Effector memory CD4-positive, alpha-beta T cell (primary cell): ENCODE results near the gene CCDC73.

Experiments used
- DNase-seq, 3 donors: peaks; one replicate each; pipeline ENCODE4 v3.0.0-alpha.2; 2020
- H3K27ac ChIP-seq: 2 replicates; pipeline ENCODE4 v1.7.0; 2013; ENCODE audit warnings: mild to moderate bottlenecking, low read length, moderate library complexity; ENCODE audit not compliant: insufficient read depth, poor library complexity, severe bottlenecking
- H3K27me3 ChIP-seq: replicated peaks from 2 replicates; pipeline ENCODE4 v1.7.0; 2013; ENCODE audit warnings: mild to moderate bottlenecking, low read length; ENCODE audit not compliant: insufficient read depth, control insufficient read depth, poor library complexity, severe bottlenecking
- H3K36me3 ChIP-seq: 2 replicates; pipeline ENCODE4 v1.7.0; 2013; ENCODE audit warnings: mild to moderate bottlenecking, low read length, moderate library complexity; ENCODE audit not compliant: control insufficient read depth, insufficient read depth
- H3K4me1 ChIP-seq: 2 replicates; pipeline ENCODE4 v1.7.0; 2013; ENCODE audit warnings: low read length, mild to moderate bottlenecking; ENCODE audit not compliant: control insufficient read depth, insufficient read depth, poor library complexity, severe bottlenecking
- H3K4me3 ChIP-seq: 2 replicates; pipeline ENCODE4 v1.7.0; 2013; ENCODE audit warnings: low read length, low read depth, mild to moderate bottlenecking; ENCODE audit not compliant: insufficient read depth, poor library complexity, severe bottlenecking
- H3K9me3 ChIP-seq: 2 replicates; pipeline ENCODE4 v1.7.0; 2013; ENCODE audit warnings: mild to moderate bottlenecking, low read length, moderate library complexity; ENCODE audit not compliant: control insufficient read depth

CCDC73 gene

GRCh38 chr11:32659672-32660071 lies 134.8 kb downstream of the CCDC73 start:
- Histone ChIP-seq H3K4me1 (no peaks in the 10 kb centered on the region), H3K27me3 (peaks cover 2% of the 10 kb centered on the region), H3K27ac (no peak overlapping the region), H3K36me3 (no peaks in the 10 kb centered on the region), H3K9me3 (no peaks in the 10 kb centered on the region), H3K4me3 (no peak overlapping the region)
- DNase-seq = no peak

- H3K27me3 ChIP-seq = peaks cover 2% of the 10 kb centered on the region
- H3K4me3 ChIP-seq = no peak overlapping the region
- no peaks in the 10 kb centered on the region for H3K9me3 ChIP-seq
- no peaks in the 10 kb centered on the region for H3K36me3 ChIP-seq
- no peak overlapping the region for H3K27ac ChIP-seq
- DNase-seq = no peak
- H3K4me1 ChIP-seq = no peaks in the 10 kb centered on the region
Observed at GRCh38 chr11:32658639-32659406, 135.6 kb downstream of the CCDC73 start.

DNA sequence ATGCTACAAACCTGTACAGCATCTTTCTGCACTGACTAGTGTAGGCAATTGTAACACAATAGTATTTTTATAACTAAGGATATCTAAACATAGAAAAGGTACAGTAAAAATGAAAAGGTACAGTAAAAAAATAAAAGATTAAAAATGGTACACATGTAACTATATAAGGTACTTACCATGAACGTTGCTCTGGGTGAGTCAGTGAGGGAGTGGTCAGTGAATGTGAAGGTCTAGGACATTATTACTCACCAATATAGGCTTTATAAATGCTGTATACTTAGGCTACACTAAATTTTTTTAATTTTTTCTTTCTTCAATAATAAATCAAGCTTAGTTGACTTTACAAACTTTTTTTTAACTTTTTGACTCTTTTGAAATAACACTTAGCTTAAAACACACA lies 150.9 kb downstream of the CCDC73 start:
- Histone ChIP-seq H3K4me3 (no peak overlapping the region), H3K27me3 (no peaks in the 10 kb centered on the region), H3K27ac (no peak overlapping the region), H3K4me1 (no peaks in the 10 kb centered on the region), H3K36me3 (no peaks in the 10 kb centered on the region), H3K9me3 (no peaks in the 10 kb centered on the region)
- DNase-seq = no peak

GRCh38 chr11:32641361-32641760 lies 153.1 kb downstream of the CCDC73 start:
- H3K36me3 ChIP-seq = no peaks in the 10 kb centered on the region
- no peak overlapping the region for H3K4me3 ChIP-seq
- no peaks in the 10 kb centered on the region for H3K4me1 ChIP-seq
- no peaks in the 10 kb centered on the region for H3K27me3 ChIP-seq
- DNase-seq = no peak
- no peaks in the 10 kb centered on the region for H3K9me3 ChIP-seq
- H3K27ac ChIP-seq = no peak overlapping the region

GRCh38 chr11:32635819-32636218 lies 158.6 kb downstream of the CCDC73 start:
- Histone ChIP-seq H3K4me3 (no peak overlapping the region), H3K4me1 (no peaks in the 10 kb centered on the region), H3K36me3 (no peaks in the 10 kb centered on the region), H3K9me3 (no peaks in the 10 kb centered on the region), H3K27ac (no peak overlapping the region), H3K27me3 (no peaks in the 10 kb centered on the region)
- no peak for DNase-seq

GRCh38 chr11:32630844-32631243 lies 163.6 kb downstream of the CCDC73 start:
- Histone ChIP-seq H3K4me1 (no peaks in the 10 kb centered on the region), H3K4me3 (no peak overlapping the region), H3K36me3 (no peaks in the 10 kb centered on the region), H3K9me3 (no peaks in the 10 kb centered on the region), H3K27me3 (no peaks in the 10 kb centered on the region), H3K27ac (no peak overlapping the region)
- no peak for DNase-seq

DNA sequence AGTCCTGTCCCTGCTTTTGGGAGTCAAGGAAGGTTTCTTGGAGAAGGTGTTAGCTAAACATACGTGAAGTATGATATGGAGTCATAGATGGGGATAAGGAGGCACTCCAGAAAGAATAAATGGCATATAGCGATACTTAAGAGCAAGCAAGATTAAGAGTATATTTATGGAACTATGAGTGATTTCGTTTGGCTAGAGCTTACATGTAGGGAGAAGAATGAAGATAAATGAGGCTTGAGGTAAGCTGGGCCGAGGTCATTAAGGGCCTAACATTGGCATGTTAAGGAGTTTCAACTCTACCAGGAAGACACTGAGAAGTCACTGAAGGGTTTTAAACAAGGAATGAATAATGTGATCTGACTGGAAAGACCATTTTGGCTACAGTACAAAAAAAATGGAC lies 177.6 kb downstream of the CCDC73 start:
- DNase-seq = no peak
- H3K4me3 ChIP-seq = no peak overlapping the region
- H3K27ac ChIP-seq = no peak overlapping the region
- no peaks in the 10 kb centered on the region for H3K27me3 ChIP-seq
- H3K36me3 ChIP-seq = no peaks in the 10 kb centered on the region
- H3K9me3 ChIP-seq = no peaks in the 10 kb centered on the region
- no peaks in the 10 kb centered on the region for H3K4me1 ChIP-seq

GRCh38 chr11:32615422-32615821 lies 179.0 kb downstream of the CCDC73 start:
- DNase-seq = no peak
- Histone ChIP-seq H3K4me1 (no peaks in the 10 kb centered on the region), H3K36me3 (no peaks in the 10 kb centered on the region), H3K4me3 (no peak overlapping the region), H3K9me3 (no peaks in the 10 kb centered on the region), H3K27me3 (no peaks in the 10 kb centered on the region), H3K27ac (no peak overlapping the region)

GRCh38 chr11:32613500-32614151 lies 180.8 kb downstream of the CCDC73 start:
- Histone ChIP-seq H3K4me3 (no peak overlapping the region), H3K4me1 (no peaks in the 10 kb centered on the region)
- no peak for DNase-seq

GRCh38 chr11:32610797-32611352 lies 183.6 kb downstream of the CCDC73 start:
- Histone ChIP-seq H3K27ac (no peak overlapping the region), H3K9me3 (no peaks in the 10 kb centered on the region), H3K36me3 (no peaks in the 10 kb centered on the region), H3K27me3 (no peaks in the 10 kb centered on the region), H3K4me1 (no peaks in the 10 kb centered on the region), H3K4me3 (no peak overlapping the region)
- DNase-seq = no peak

More at GRCh38 chr11:32613500-32614151, 180.8 kb downstream of the CCDC73 start:
- Histone ChIP-seq H3K27me3 (no peaks in the 10 kb centered on the region), H3K27ac (no peak overlapping the region), H3K9me3 (no peaks in the 10 kb centered on the region), H3K36me3 (no peaks in the 10 kb centered on the region)
